ENCODE measurements around the gene ECHS1.

GRCh38 chr10:133364645-133365431 is 8.3 kb downstream of the ECHS1 start:
- no peak for TF ChIP-seq CTCF (IDR thresholded peaks at IDR 0.05)
- no peak for TF ChIP-seq POLR2A (IDR thresholded peaks at IDR 0.05)

All from right lobe of liver (tissue), 4 donors.